ENCODE data around the gene MRM3.
"Not testable (repeated sequence)": the region's sequence is repeated elsewhere in the genome, so short reads cannot be mapped to it uniquely, and the experiment has no call there.

MRM3 gene

GRCh38 chr17:825216-825615 lies 43.1 kb downstream of the MRM3 start:
- TF ChIP-seq, protein P1, sequence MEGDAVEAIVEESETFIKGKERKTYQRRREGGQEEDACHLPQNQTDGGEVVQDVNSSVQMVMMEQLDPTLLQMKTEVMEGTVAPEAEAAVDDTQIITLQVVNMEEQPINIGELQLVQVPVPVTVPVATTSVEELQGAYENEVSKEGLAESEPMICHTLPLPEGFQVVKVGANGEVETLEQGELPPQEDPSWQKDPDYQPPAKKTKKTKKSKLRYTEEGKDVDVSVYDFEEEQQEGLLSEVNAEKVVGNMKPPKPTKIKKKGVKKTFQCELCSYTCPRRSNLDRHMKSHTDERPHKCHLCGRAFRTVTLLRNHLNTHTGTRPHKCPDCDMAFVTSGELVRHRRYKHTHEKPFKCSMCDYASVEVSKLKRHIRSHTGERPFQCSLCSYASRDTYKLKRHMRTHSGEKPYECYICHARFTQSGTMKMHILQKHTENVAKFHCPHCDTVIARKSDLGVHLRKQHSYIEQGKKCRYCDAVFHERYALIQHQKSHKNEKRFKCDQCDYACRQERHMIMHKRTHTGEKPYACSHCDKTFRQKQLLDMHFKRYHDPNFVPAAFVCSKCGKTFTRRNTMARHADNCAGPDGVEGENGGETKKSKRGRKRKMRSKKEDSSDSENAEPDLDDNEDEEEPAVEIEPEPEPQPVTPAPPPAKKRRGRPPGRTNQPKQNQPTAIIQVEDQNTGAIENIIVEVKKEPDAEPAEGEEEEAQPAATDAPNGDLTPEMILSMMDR (IDR thresholded peaks at IDR 0.05; ENCODE audit: low read depth, low read length) = no peak
- H3K4me3 ChIP-seq (ENCODE audit: low read depth, low read length) = no peak overlapping the region

DNA sequence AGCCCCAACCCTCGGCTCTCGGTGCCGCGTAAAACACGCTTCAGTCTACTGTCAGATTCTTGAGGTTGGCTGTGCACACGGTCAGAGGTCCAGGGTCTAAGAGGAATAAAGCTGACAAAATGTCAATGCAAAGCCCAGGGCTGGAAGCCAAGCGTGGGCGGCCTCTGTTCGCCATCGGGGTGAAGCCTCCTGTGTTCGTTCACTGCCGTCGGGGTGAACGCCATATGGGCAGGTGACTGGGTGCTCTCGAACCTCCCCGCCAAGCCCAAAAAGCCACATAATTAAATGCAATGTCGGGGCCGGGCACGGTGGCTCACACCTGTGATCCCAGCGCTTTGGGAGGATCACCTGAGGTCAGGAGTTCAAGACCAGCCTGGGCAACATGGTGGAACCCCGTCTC lies 44.6 kb downstream of the MRM3 start:
- no peak overlapping the region for H3K4me3 ChIP-seq (ENCODE audit: low read depth, low read length)
- TF ChIP-seq, protein P1 (IDR thresholded peaks at IDR 0.05; ENCODE audit: low read depth, low read length) = no peak

DNA sequence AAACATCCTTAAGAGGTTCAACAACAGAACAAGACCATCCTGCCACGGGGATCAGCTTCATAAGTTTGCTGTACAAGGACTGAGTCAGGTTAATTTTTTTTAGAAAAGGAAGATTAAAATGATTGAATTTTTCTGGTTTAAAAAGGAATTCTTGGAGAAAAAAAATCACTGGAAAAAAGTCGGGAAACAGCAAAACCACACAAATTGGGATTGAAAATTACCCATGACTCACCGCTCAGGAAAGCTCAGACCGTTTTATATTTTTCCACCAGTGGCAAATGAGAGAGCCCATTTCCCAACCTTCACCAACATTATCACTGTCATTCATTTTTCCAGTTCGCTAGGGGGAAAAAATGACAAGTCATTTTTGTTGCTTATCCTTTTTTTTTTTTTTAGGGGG lies 46.6 kb downstream of the MRM3 start:
- no peak overlapping the region for H3K4me3 ChIP-seq (ENCODE audit: low read depth, low read length)
- TF ChIP-seq, protein P1 (IDR thresholded peaks at IDR 0.05; ENCODE audit: low read depth, low read length) = no peak

DNA sequence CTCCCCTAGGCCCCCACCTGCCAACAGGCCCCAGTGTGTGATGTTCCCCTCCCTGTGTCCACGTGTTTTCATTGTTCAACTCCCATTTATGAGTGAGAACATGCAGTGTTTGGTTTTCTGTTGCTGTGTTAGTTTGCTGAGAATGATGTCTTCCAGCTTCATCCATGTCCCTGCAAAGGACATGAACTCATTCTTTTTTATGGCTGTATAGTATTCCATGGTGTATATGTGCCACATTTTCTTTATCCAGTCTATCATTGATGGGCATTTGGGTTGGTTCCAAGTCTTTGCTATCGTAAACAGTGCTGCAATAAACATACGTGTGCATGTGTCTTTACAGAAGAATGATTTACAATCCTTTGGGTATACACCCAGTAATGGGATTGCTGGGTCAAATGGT lies 47.5 kb downstream of the MRM3 start:
- H3K4me3 ChIP-seq (ENCODE audit: low read depth, low read length) = not testable (repeated sequence)

DNA sequence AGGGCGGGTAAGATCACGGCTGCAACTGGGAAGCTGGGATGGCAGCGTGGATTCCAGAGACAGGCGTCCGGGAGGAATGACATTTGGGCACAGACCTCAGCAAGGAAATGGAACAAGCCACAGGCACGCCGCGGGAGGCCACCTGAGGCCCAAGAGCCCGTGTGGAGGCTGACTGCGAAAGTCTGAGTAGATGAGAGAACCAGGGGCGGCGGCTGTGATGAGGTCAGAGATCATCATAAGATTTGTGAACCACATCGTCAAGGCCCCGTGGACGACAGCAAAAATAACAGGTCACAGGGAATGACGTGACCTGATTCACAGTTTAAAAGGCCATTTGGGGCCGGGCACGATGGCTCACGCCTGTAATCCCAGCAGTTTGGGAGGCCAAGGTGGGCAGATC lies 48.2 kb downstream of the MRM3 start:
- TF ChIP-seq, protein P1 (IDR thresholded peaks at IDR 0.05; ENCODE audit: low read depth, low read length) = no peak
- no peak overlapping the region for H3K4me3 ChIP-seq (ENCODE audit: low read depth, low read length)

DNA sequence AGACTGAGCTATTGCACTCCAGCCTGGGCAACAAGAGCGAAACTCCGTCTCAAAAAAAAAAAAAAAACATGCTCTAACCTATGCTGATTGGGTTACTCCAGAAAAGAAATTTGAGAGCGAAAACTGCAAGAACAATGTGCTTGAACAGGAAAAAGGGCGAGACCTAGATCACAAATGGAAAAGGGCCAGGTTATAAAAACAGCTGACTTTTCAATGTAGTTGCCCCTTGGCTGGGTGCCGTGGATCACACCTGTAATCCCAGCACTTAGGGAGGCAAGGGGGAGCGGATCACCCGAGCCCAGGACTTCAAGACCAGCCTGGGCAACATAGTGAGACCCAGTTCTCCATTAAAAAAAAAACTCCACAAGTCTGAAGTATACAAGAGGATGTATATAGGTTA lies 48.8 kb downstream of the MRM3 start:
- TF ChIP-seq, protein P1 (IDR thresholded peaks at IDR 0.05; ENCODE audit: low read depth, low read length) = no peak
- no peak overlapping the region for H3K4me3 ChIP-seq (ENCODE audit: low read depth, low read length)

DNA sequence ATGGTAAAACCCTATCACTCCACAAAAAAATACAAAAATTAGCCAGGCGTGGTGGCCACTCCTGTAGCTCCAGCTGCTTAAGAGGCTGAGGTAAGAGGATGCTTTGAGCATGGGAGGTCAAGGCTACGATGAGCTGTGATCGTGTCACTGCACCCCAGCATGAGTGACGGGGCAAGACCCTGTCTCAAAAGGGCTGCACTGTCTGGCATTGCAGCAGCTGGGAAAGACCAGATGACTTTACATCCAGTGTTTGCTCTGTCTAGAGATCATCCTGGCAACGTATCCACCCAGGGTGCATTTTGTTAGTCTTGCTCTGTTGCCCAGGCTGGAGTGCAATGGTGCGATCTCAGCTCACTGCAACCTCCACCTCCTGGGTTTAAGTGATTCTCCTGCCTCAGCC lies 52.0 kb downstream of the MRM3 start:
- TF ChIP-seq, protein P1 (IDR thresholded peaks at IDR 0.05; ENCODE audit: low read depth, low read length) = no peak
- no peak overlapping the region for H3K4me3 ChIP-seq (ENCODE audit: low read depth, low read length)

DNA sequence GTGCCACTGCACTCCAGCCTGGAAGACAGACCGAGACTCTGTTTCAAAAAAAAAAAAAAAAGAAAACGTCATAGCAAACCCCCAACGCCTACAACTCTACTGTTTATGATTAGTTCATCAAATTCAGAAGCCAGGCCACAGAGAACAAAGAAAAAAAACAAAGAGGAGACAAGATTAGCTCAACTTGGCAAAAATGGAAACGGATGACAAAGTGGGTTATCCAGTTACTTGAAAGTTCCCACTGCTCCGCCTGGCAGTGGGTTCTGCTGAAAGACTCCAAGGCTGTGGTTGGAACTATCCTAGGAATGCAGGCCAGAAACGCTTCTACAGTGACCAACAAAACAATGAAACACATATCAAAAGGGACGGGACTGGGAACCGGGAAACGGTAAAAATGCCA lies 53.1 kb downstream of the MRM3 start:
- H3K4me3 ChIP-seq (ENCODE audit: low read depth, low read length) = peak overlapping the region; percentile 22; the same call in 1 of the 2 replicates
- TF ChIP-seq, protein P1 (IDR thresholded peaks at IDR 0.05; ENCODE audit: low read depth, low read length) = no peak

- H3K4me3 ChIP-seq (ENCODE audit: low read depth, low read length) = peak overlapping the region; percentile 22; the same call in 1 of the 2 replicates
These were observed 53.6 kb downstream of the MRM3 start for GRCh38 chr17:835721-836120.

All from WI38 (cell line).